CD14-positive monocyte (primary cell): ENCODE data around the gene RPS6KL1. TPM values are rescaled to one million over a fixed set of nuclear protein-coding genes. Genes with fewer than 3 reads are reported as not detected.

Experiments used
- DNase-seq, 3 donors: peaks; one replicate each; pipeline ENCODE4 v3.0.0-alpha.2; 2011 to 2022
- H2AFZ ChIP-seq: 2 replicates; pipeline ENCODE4 v1.6.0; 2012; ENCODE audit warnings: mild to moderate bottlenecking, low read depth, low read length, inconsistent platforms; ENCODE audit not compliant: insufficient read depth, poor library complexity, severe bottlenecking
- H3K27ac ChIP-seq, 2 donors: 1 replicate in 1 of 2; 2 replicates in 1 of 2; pipeline ENCODE4 v1.5.1; 2012 to 2013; ENCODE audit warnings: low read length in 2 of 2, control low read depth in 1 of 2, inconsistent platforms in 1 of 2, low read depth in 1 of 2, mild to moderate bottlenecking in 1 of 2
- H3K27me3 ChIP-seq, 2 donors: one replicate each; pipeline versions ENCODE4 v1.6.0 to v1.6.1; 2011 to 2013; ENCODE audit warnings: low read length in 2 of 2; ENCODE audit not compliant: control insufficient read depth in 2 of 2, insufficient read depth in 2 of 2
- H3K36me3 ChIP-seq, 2 donors: replicated peaks in 1 of 2; 1 replicate in 1 of 2; 2 replicates in 1 of 2; pipeline versions ENCODE4 v1.5.1 to v1.6.1; 2012 to 2013; ENCODE audit warnings: low read length in 2 of 2, control low read depth in 1 of 2, inconsistent platforms in 1 of 2, mild to moderate bottlenecking in 1 of 2; ENCODE audit not compliant: insufficient read depth in 2 of 2, control insufficient read depth in 1 of 2
- H3K4me1 ChIP-seq, 2 donors: 1 replicate in 1 of 2; 2 replicates in 1 of 2; pipeline versions ENCODE4 v1.5.1 to v1.6.1; 2012 to 2013; ENCODE audit warnings: low read length in 2 of 2, control low read depth in 1 of 2, inconsistent platforms in 1 of 2, mild to moderate bottlenecking in 1 of 2, moderate library complexity in 1 of 2; ENCODE audit not compliant: insufficient read depth in 2 of 2, control insufficient read depth in 1 of 2
- H3K4me2 ChIP-seq: replicated peaks from 2 replicates; pipeline ENCODE3; 2012; ENCODE audit warnings: low read length, moderate library complexity, mild to moderate bottlenecking; ENCODE audit not compliant: poor library complexity, severe bottlenecking; ENCODE audit errors: extremely low read depth
- H3K4me3 ChIP-seq, 3 experiments: fragments of 200-600 bp in 1 of 3; sonication (generic) in 1 of 3; replicated peaks in 1 of 3; 1 replicate in 2 of 3; 2 replicates in 1 of 3; pipeline ENCODE4 v1.5.1; 2011 to 2013; ENCODE audit warnings: low read length in 3 of 3, mild to moderate bottlenecking in 3 of 3, control low read depth in 2 of 3, low read depth in 2 of 3, inconsistent platforms in 1 of 3, moderate library complexity in 1 of 3
- H3K79me2 ChIP-seq: 2 replicates; pipeline ENCODE4 v1.6.0; 2012; ENCODE audit warnings: mild to moderate bottlenecking, control low read depth, inconsistent platforms, low read length, moderate library complexity; ENCODE audit not compliant: insufficient read depth
- H3K9ac ChIP-seq: 2 replicates; pipeline ENCODE4 v1.6.0; 2017; ENCODE audit warnings: low read length, mild to moderate bottlenecking; ENCODE audit not compliant: insufficient read depth, poor library complexity, severe bottlenecking
- H3K9me3 ChIP-seq, 2 donors: replicated peaks in 1 of 2; 1 replicate in 1 of 2; 2 replicates in 1 of 2; pipeline versions ENCODE4 v1.5.1 to v1.6.1; 2012 to 2013; ENCODE audit warnings: low read length in 2 of 2, control low read depth in 1 of 2; ENCODE audit not compliant: control insufficient read depth in 1 of 2, insufficient read depth in 1 of 2
- H4K20me1 ChIP-seq: 2 replicates; pipeline ENCODE4 v1.6.0; 2012; ENCODE audit warnings: mild to moderate bottlenecking, low read length, control low read depth, moderate library complexity; ENCODE audit not compliant: insufficient read depth
- H3K27ac Mint-ChIP-seq, 7 donors: one replicate each; pipeline ENCODE4 v1.8.0; 2020; ENCODE audit warnings: mild to moderate bottlenecking in 7 of 7, mixed read lengths in 7 of 7, moderate library complexity in 6 of 7, inconsistent platforms in 2 of 7
- H3K27me3 Mint-ChIP-seq, 3 donors: one replicate each; pipeline ENCODE4 v1.8.0; 2021 to 2022; ENCODE audit warnings: low read depth in 3 of 3, mild to moderate bottlenecking in 3 of 3, mixed read lengths in 3 of 3, moderate library complexity in 3 of 3, inconsistent platforms in 1 of 3
- H3K36me3 Mint-ChIP-seq, 2 donors: one replicate each; pipeline ENCODE4 v1.8.0; 2020; ENCODE audit warnings: mixed read lengths in 2 of 2, inconsistent platforms in 1 of 2, mild to moderate bottlenecking in 1 of 2
- H3K4me1 Mint-ChIP-seq: one replicate; pipeline ENCODE4 v1.8.0; 2020; ENCODE audit warnings: mild to moderate bottlenecking, mixed read lengths
- H3K4me3 Mint-ChIP-seq, 2 donors: one replicate each; pipeline ENCODE4 v1.8.0; 2020; ENCODE audit warnings: mild to moderate bottlenecking in 2 of 2, mixed read lengths in 2 of 2, moderate library complexity in 1 of 2
- H3K9me3 Mint-ChIP-seq, 7 donors: one replicate each; pipeline ENCODE4 v1.8.0; 2020 to 2022; ENCODE audit warnings: mixed read lengths in 7 of 7, mild to moderate bottlenecking in 6 of 7, moderate library complexity in 6 of 7, inconsistent platforms in 2 of 7
- WGBS: methylation state at CpG from one replicate; pipeline ENCODE4 v1.1.5; 2013; ENCODE audit warnings: missing lambda C conversion rate; ENCODE audit not compliant: insufficient coverage; 5-methylcytosine and 5-hydroxymethylcytosine counted together
- intact Hi-C, 2 donors: fragments of 100-400 bp; cut with micrococcal nuclease; formaldehyde crosslinking; loops; one replicate each; pipeline versions ENCODE4 v1.15.0 to v1.15.1; 2023
- polyA plus RNA-seq, 3 donors: library from polyadenylated mRNA; depleted of rRNA in 1 of 3; unstranded in 2 of 3; stranded (reverse) in 1 of 3; fragments of 300-500 nt in 2 of 3; fragments of >200 nt in 1 of 3; fragmentation: Illumina TruSeq in 2 of 3; gene quantifications; 1 replicate in 2 of 3; 2 replicates in 1 of 3; pipeline ENCODE4 v1.2.3, GENCODE V29; 2012 to 2021
- TF ChIP-seq, protein P1 (sequence below): fragments of 200-600 bp; IDR thresholded peaks from one replicate; pipeline ENCODE4 v1.8.0; 2022; ENCODE audit warnings: antibody characterized with exemption, mild to moderate bottlenecking

The RPS6KL1 gene
- polyA plus RNA-seq, 3 donors = 0.13 TPM; not detected in 2

DNA sequence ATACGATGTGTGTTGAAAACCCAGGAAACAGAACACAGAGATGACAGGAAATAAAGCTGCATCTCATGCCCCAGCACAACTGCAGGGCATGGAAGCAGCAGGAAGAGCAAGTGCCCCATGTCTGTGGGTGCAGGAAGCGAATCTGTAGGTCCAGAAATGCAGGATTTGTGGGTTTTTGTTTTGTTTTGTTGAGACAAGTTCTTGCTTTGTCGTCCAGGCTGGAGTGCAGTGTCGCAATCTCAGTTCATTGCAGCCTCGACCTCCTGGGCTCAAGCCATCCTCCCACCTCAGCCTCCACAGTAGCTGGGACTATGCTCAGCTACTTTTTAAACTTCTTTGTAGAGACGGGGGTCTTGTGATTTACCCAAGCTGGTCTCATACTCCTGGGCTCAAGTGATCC is 6.2 kb upstream of the RPS6KL1 start:
- Histone ChIP-seq H3K9me3 (no peaks in the 10 kb centered on the region), H3K27me3 (no peaks in the 10 kb centered on the region), H3K4me2 (no peak overlapping the region), H3K27ac (no peak overlapping the region), H3K9ac (no peak overlapping the region), H3K79me2 (no peaks in the 10 kb centered on the region), H2AFZ (peak overlapping the region; percentile 53), H3K4me1 (peaks cover 0 to 6% of the 10 kb centered on the region in 2 donors), H3K36me3 (no peaks in the 10 kb centered on the region), H4K20me1 (no peaks in the 10 kb centered on the region), H3K4me3 (no peak overlapping the region)
- no peak for DNase-seq
- intact Hi-C loops = no loop called here
- Mint-ChIP-seq H3K4me1 (peaks cover 12% of the 10 kb centered on the region), H3K36me3 (no peaks in the 10 kb centered on the region), H3K9me3 (peaks cover 0 to 2% (median 0%) of the 10 kb centered on the region in 7 donors), H3K4me3 (no peak overlapping the region), H3K27me3 (peaks cover 5 to 10% (median 9%) of the 10 kb centered on the region in 3 donors), H3K27ac (no peak overlapping the region)
- TF ChIP-seq, protein P1, sequence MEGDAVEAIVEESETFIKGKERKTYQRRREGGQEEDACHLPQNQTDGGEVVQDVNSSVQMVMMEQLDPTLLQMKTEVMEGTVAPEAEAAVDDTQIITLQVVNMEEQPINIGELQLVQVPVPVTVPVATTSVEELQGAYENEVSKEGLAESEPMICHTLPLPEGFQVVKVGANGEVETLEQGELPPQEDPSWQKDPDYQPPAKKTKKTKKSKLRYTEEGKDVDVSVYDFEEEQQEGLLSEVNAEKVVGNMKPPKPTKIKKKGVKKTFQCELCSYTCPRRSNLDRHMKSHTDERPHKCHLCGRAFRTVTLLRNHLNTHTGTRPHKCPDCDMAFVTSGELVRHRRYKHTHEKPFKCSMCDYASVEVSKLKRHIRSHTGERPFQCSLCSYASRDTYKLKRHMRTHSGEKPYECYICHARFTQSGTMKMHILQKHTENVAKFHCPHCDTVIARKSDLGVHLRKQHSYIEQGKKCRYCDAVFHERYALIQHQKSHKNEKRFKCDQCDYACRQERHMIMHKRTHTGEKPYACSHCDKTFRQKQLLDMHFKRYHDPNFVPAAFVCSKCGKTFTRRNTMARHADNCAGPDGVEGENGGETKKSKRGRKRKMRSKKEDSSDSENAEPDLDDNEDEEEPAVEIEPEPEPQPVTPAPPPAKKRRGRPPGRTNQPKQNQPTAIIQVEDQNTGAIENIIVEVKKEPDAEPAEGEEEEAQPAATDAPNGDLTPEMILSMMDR = no peak
- 37% methylated on average over 4 of the region's 6 CpGs for WGBS

GRCh38 chr14:74927225-74927624 is 4.2 kb upstream of the RPS6KL1 start:
- Mint-ChIP-seq H3K27ac (no peak overlapping the region), H3K36me3 (no peaks in the 10 kb centered on the region), H3K9me3 (peaks cover 0 to 2% (median 0%) of the 10 kb centered on the region in 7 donors), H3K4me3 (no peak overlapping the region), H3K4me1 (peaks cover 7% of the 10 kb centered on the region), H3K27me3 (peaks cover 15 to 19% (median 19%) of the 10 kb centered on the region in 3 donors)
- H3K27me3 ChIP-seq = peaks cover 3 to 15% of the 10 kb centered on the region in 2 donors
- 100% methylated on average over 3 of the region's 6 CpGs for WGBS
- TF ChIP-seq, protein P1 = no peak
- H3K36me3 ChIP-seq = no peaks in the 10 kb centered on the region
- H2AFZ ChIP-seq = no peak overlapping the region
- H3K4me2 ChIP-seq = no peak overlapping the region
- no peak overlapping the region for H3K9ac ChIP-seq
- no peaks in the 10 kb centered on the region for H3K79me2 ChIP-seq
- peaks cover 4 to 6% of the 10 kb centered on the region in 2 donors for H3K4me1 ChIP-seq
- H3K9me3 ChIP-seq = no peaks in the 10 kb centered on the region
- DNase-seq = no peak
- intact Hi-C loops = no loop called here
- no peaks in the 10 kb centered on the region for H4K20me1 ChIP-seq
- no peak overlapping the region for H3K4me3 ChIP-seq
- H3K27ac ChIP-seq = no peak overlapping the region
